Mucosa of descending colon (tissue), 3 donors: Measurements from ENCODE around the gene ATP5F1D. TPM values are rescaled to one million over a fixed set of nuclear protein-coding genes. Genes with fewer than 3 reads are reported as not detected.

Experiments
- ATAC-seq: fragments of 200-7000 bp; cut with Tn5 transposase; one replicate; pipeline ENCODE4 v1.9.1; 2020; ENCODE audit warnings: mild to moderate bottlenecking, moderate library complexity
- DNase-seq, 3 donors: peaks; one replicate each; pipeline ENCODE4 v3.0.0-alpha.2; 2020
- H3K36me3 ChIP-seq: fragments of 200-600 bp; one replicate; pipeline ENCODE4 v1.8.0; 2021; ENCODE audit warnings: low read depth, mild to moderate bottlenecking
- H3K4me1 ChIP-seq: fragments of 200-600 bp; one replicate; pipeline ENCODE4 v1.8.0; 2021; ENCODE audit warnings: low read depth, mild to moderate bottlenecking
- H3K4me3 ChIP-seq: fragments of 200-600 bp; one replicate; pipeline ENCODE4 v1.8.0; 2021; ENCODE audit warnings: mild to moderate bottlenecking
- H3K9me3 ChIP-seq: fragments of 200-600 bp; one replicate; pipeline ENCODE4 v1.8.0; 2021; ENCODE audit warnings: mild to moderate bottlenecking
- intact Hi-C, 2 donors: fragments of 100-400 bp; cut with DNase I in 1 of 2; cut with micrococcal nuclease in 1 of 2; formaldehyde crosslinking; loops; one replicate each; pipeline versions ENCODE4 v1.11.0 to v1.11.1; 2022; cut with DNase I, micrococcal nuclease
- total RNA-seq, 3 donors: library from RNA; stranded (reverse); fragmentation: NEBNext Ultra II Directional in 2 of 3; extraction: Animal tissue kit (Norgen Biotek cat#: 25700) in 2 of 3; gene quantifications; one replicate each; pipeline versions ENCODE4 v1.2.1 to v1.2.4, GENCODE V29; 2021 to 2023
- TF ChIP-seq, protein P1 (sequence below): fragments of 200-600 bp; IDR thresholded peaks from one replicate; pipeline ENCODE4 v1.8.0; 2022; ENCODE audit warnings: antibody characterized with exemption, mild to moderate bottlenecking
- donor health status: DM: no; HTN: no; CAD: no; lungs with moderate emphysema.
- donor health status: DM: no; HTN: no; CAD: no.
- donor health status: DM: no; HTN: yes; CAD: no.

ATP5F1D gene
- total RNA-seq, 3 donors from 2014 or later, result 302 to 391 (median 378) TPM

DNA sequence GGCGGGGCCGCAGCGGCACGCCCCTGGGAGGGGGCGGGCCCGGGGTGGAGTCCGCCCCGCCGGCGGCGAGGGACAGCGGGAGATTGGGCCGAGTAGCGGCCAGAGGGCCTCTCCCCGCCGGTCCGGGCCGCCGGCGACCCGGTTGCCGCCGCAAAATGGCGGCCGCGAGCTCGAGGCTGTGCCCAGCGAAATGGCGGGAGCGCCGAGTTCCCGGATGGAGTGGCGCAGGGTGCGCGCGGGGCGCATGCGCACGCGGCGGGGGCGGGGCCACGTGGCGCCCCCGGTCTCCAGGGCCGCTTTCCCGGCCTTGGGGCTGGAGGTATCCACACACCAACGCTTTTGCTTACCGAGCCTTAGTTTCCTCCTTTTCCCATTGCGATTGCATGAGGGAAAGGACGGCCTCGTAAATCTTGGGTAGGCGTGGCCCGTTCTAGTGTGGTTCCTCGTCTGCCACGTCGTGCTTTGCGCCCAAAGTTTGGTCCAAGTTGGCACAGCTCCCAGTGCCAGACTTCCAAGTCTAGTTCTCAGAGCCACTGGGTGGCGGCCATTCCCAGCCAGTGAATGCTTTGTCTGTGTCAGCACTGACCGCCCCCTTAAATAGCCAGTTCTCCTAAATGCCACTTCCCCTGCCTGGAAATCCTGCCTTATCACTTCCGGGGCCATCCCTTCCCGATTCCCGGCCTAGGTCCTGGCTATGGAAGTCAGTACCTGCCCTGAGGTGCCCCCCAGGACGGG is 28.1 kb downstream of the ATP5F1D start:
- TF ChIP-seq, protein P1, sequence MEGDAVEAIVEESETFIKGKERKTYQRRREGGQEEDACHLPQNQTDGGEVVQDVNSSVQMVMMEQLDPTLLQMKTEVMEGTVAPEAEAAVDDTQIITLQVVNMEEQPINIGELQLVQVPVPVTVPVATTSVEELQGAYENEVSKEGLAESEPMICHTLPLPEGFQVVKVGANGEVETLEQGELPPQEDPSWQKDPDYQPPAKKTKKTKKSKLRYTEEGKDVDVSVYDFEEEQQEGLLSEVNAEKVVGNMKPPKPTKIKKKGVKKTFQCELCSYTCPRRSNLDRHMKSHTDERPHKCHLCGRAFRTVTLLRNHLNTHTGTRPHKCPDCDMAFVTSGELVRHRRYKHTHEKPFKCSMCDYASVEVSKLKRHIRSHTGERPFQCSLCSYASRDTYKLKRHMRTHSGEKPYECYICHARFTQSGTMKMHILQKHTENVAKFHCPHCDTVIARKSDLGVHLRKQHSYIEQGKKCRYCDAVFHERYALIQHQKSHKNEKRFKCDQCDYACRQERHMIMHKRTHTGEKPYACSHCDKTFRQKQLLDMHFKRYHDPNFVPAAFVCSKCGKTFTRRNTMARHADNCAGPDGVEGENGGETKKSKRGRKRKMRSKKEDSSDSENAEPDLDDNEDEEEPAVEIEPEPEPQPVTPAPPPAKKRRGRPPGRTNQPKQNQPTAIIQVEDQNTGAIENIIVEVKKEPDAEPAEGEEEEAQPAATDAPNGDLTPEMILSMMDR, result peak; percentile 7
- ATAC-seq (peak; percentile 39), DNase-seq (peak; percentile 86 to 93 (median 92))
- H3K4me3 ChIP-seq, result peak overlapping the region; percentile 86
- no peaks in the 10 kb centered on the region for H3K9me3 ChIP-seq
- peaks cover 19% of the 10 kb centered on the region for H3K36me3 ChIP-seq
- intact Hi-C loops, result no loop called here
- H3K4me1 ChIP-seq, result peaks cover 84% of the 10 kb centered on the region

GRCh38 chr19:1270213-1270853 is 28.8 kb downstream of the ATP5F1D start:
- peak in 2 of 3 donors; percentile 58 to 60 for DNase-seq
- Histone ChIP-seq H3K36me3 (peaks cover 19% of the 10 kb centered on the region), H3K4me1 (peaks cover 85% of the 10 kb centered on the region), H3K9me3 (no peaks in the 10 kb centered on the region), H3K4me3 (peak overlapping the region; percentile 86)
- TF ChIP-seq, protein P1, result no peak
- no peak for ATAC-seq
- intact Hi-C loops, result no loop called here

GRCh38 chr19:1270854-1271527 is 29.4 kb downstream of the ATP5F1D start:
- Histone ChIP-seq H3K4me3 (no peak overlapping the region), H3K4me1 (peaks cover 79% of the 10 kb centered on the region), H3K36me3 (peaks cover 19% of the 10 kb centered on the region), H3K9me3 (no peaks in the 10 kb centered on the region)
- TF ChIP-seq, protein P1, result no peak
- DNase-seq (no peak), ATAC-seq (no peak)
- intact Hi-C loops, result no loop called here

GRCh38 chr19:1271528-1272422 is 30.2 kb downstream of the ATP5F1D start:
- TF ChIP-seq, protein P1, result no peak
- peaks cover 81% of the 10 kb centered on the region for H3K4me1 ChIP-seq
- no peak for DNase-seq
- no peak overlapping the region for H3K4me3 ChIP-seq
- peaks cover 19% of the 10 kb centered on the region for H3K36me3 ChIP-seq
- no peak for ATAC-seq
- intact Hi-C loops, result no loop called here
- H3K9me3 ChIP-seq, result no peaks in the 10 kb centered on the region
